ENCODE results near the gene ZNRF3.

Gene ZNRF3

DNA sequence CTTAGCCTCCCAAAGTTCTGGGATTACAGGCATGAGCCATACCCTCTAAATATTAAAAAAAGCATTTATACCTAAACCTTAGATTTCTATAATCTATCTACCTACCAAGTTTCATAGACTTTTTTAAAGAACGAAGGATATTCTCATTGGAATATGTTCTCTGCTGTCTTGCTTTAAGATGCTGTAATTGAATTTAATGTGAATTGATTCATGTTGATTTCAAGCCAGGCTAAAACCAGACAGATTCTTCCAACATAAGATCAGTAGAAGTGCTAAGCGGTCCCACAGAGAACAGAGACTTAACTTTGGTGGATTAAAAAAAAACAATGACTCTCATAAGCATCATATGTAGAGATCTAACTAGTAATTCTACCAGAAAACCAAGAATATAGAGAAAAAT, 203.6 kb downstream of the ZNRF3 start:
- TF ChIP-seq, protein P1, sequence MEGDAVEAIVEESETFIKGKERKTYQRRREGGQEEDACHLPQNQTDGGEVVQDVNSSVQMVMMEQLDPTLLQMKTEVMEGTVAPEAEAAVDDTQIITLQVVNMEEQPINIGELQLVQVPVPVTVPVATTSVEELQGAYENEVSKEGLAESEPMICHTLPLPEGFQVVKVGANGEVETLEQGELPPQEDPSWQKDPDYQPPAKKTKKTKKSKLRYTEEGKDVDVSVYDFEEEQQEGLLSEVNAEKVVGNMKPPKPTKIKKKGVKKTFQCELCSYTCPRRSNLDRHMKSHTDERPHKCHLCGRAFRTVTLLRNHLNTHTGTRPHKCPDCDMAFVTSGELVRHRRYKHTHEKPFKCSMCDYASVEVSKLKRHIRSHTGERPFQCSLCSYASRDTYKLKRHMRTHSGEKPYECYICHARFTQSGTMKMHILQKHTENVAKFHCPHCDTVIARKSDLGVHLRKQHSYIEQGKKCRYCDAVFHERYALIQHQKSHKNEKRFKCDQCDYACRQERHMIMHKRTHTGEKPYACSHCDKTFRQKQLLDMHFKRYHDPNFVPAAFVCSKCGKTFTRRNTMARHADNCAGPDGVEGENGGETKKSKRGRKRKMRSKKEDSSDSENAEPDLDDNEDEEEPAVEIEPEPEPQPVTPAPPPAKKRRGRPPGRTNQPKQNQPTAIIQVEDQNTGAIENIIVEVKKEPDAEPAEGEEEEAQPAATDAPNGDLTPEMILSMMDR (IDR thresholded peaks at IDR 0.05; ENCODE audit: low read depth, low read length), result no peak
- H3K4me3 ChIP-seq (ENCODE audit: low read depth, low read length), result no peak overlapping the region

DNA sequence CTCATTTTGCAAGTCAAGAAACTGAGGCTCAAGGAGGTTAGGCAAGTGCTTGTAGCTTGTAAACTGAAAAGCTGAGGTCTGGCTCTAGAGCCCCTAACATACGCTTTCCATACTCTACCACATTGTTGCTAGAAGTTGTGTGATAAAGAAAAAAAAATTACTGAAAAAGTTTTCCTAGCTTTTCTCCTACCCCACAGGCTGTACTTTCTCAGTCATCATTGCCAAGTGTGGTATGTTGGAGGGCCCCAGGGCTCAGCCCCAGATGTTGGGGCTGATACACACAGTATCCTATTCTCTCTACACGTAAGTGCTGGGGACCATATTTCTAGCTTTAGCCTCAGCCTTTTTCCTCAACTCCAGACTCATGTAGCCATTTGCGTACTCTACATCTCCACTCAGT, 205.4 kb downstream of the ZNRF3 start:
- TF ChIP-seq, protein P1 (IDR thresholded peaks at IDR 0.05; ENCODE audit: low read depth, low read length), result no peak
- no peak overlapping the region for H3K4me3 ChIP-seq (ENCODE audit: low read depth, low read length)

DNA sequence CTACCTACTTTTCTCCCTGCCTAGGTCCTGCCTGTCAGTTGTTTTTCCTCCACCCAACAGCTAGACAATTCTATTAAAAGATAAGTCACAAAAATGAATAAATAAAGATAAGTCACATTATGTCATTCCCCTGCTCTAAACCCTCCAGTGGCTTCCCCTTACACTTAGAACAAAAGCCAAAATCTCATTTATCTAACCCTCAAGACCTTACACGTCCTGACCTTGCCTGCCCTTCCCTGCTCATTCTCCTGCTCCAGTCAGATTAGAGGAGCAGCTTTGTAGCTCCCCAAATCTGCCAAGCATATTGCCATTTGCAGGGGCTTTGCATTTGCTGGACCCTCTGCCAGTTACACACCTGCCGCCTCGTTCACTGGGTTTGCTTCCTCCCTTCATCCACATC, 206.1 kb downstream of the ZNRF3 start:
- H3K4me3 ChIP-seq (ENCODE audit: low read depth, low read length), result no peak overlapping the region
- TF ChIP-seq, protein P1 (IDR thresholded peaks at IDR 0.05; ENCODE audit: low read depth, low read length), result no peak

DNA sequence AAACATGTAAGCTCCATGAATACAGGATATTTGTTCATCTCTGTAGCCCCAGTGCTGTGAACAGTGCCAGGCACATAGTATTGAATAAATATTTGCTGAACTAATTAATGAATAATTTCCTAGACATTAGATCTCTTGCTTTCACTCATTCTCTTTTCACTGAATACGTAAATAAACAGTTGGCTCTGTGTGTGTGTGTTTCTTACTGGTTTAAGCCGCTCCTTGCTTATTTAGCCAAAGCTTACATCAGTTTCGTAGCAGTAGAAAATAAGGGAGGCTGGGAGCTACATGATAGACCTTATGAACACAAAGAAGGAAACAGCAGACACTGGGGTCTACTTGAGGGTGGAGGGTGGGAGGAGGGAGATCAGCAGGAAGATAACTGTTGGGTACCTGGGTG, 206.7 kb downstream of the ZNRF3 start:
- H3K4me3 ChIP-seq (ENCODE audit: low read depth, low read length), result no peak overlapping the region
- TF ChIP-seq, protein P1 (IDR thresholded peaks at IDR 0.05; ENCODE audit: low read depth, low read length), result no peak

DNA sequence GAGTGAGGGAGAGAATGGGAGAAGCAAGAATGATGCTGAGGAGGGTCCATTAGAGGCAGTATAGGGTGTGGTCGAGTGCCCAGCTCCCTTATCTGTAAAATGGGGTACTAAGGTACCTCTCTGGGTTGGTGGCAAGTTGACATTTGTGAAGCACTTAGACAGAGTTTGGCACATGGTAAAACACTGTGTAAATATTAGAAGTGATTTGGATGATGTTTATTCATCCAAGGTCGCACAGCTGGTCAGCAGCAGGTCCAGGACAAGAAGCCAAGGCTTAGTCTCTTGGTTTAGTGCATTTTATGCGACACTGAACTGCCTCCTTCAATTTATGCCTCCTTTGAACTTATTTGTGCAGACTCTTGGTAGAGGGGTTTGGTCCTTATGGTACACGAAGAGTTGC, 208.9 kb downstream of the ZNRF3 start:
- no peak overlapping the region for H3K4me3 ChIP-seq (ENCODE audit: low read depth, low read length)
- TF ChIP-seq, protein P1 (IDR thresholded peaks at IDR 0.05; ENCODE audit: low read depth, low read length), result no peak

DNA sequence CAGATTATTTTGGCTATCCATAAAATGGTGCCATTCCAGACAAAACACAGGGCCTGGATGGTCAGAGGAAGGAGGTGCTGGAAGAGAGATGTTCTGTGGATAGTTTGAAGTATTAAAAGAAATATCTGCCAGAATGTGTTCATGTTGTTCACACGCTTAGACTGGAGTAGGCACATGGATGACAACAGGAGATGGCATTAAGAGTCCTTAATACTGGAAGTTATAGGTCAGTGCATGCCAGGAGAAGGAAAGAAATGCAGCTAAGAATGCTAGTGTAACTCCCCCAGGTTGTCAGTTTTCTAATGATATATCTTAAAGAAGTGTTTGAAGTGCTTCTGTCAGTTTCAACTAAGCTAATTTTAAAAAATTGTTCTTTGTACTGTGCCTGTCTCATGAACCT, 209.7 kb downstream of the ZNRF3 start:
- no peak overlapping the region for H3K4me3 ChIP-seq (ENCODE audit: low read depth, low read length)
- TF ChIP-seq, protein P1 (IDR thresholded peaks at IDR 0.05; ENCODE audit: low read depth, low read length), result no peak

DNA sequence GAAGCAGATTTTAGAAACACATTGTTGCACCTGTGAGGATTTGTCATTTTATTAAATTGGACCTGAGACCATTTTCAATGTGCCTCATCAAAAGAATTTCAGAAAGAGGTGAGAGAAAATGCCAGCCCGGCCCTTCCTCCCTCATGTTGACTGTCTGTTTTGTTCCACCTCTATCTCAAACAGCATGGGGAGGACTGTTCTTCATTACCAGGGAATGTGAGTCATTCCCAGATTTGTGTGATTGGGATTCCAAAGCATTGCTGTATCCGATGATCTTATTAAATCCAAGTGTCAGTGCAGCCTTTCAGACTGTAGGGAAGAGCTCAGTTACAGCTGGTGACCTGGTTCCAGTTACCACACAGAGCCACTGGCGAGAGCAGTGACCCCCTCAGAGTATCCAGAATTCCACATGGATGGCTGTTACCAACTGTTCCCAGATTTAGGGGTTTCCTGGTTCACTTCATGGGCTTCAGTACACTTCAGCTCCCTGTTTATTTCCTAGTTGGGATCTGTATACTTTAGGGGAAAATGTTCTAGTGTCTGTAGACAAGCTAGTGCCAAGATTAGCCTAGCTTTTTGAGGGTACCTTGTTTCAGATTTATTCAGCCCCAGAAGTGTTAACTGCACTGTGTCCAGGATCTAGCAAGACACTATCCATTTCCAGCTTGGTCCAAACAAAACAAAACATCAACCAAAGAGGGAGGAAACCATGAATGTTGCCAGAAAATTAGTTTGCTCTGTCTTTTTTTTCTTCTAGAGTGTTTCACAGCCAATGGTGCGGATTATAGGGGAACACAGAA, 210.3 kb downstream of the ZNRF3 start:
- TF ChIP-seq, protein P1 (IDR thresholded peaks at IDR 0.05; ENCODE audit: low read depth, low read length), result no peak
- H3K4me3 ChIP-seq (ENCODE audit: low read depth, low read length), result no peak overlapping the region
